Frontal cortex (tissue), 4 donors: Measurements from ENCODE around the gene TET1. TPM values are rescaled to one million over a fixed set of nuclear protein-coding genes. Genes with fewer than 3 reads are reported as not detected.
"Not testable (repeated sequence)": the region's sequence is repeated elsewhere in the genome, so short reads cannot be mapped to it uniquely, and the experiment has no call there.

ENCODE experiments used
- DNase-seq, 2 donors: peaks; one replicate each; pipeline ENCODE4 v3.0.0; 2012; ENCODE audit warnings: low spot score in 2 of 2
- FAIRE-seq: peaks from 2 replicates; lab custom pipeline; 2012; peaks lifted over from hg19 to GRCh38; lab: Jason Lieb, UNC
- total RNA-seq: library from RNA; depleted of rRNA; stranded (reverse); fragments of >200 nt; gene quantifications from one replicate; pipeline ENCODE4 v1.2.3, GENCODE V29; 2014
- donor health status: control.
- donor health status: control.
- donor health status: control.

TET1 gene
- total RNA-seq, 1 donor from 2014 or later = 39.9 TPM

- no peak for FAIRE-seq
- DNase-seq = no peak
These were observed 2.8 kb downstream of the TET1 start for GRCh38 chr10:68562661-68563570.

GRCh38 chr10:68564712-68565111, 4.6 kb downstream of the TET1 start:
- DNase-seq (no peak), FAIRE-seq (no peak)

- no peak for DNase-seq
- FAIRE-seq = no peak
These were observed 5.5 kb downstream of the TET1 start for GRCh38 chr10:68565658-68566057.

GRCh38 chr10:68566351-68566750, 6.2 kb downstream of the TET1 start:
- no peak for FAIRE-seq
- DNase-seq = no peak

GRCh38 chr10:68566955-68567354, 6.8 kb downstream of the TET1 start:
- DNase-seq = no peak
- FAIRE-seq = no peak

GRCh38 chr10:68572151-68572550, 12.0 kb downstream of the TET1 start:
- DNase-seq (no peak), FAIRE-seq (no peak)

- FAIRE-seq (no peak), DNase-seq (no peak)
These were observed 13.9 kb downstream of the TET1 start for GRCh38 chr10:68574051-68574450.

GRCh38 chr10:68576118-68576517, 16.0 kb downstream of the TET1 start:
- DNase-seq (no peak), FAIRE-seq (no peak)

- FAIRE-seq (no peak), DNase-seq (no peak)
These were observed 18.8 kb downstream of the TET1 start for GRCh38 chr10:68578974-68579373.

- FAIRE-seq, DNase-seq: not testable (repeated sequence)
These were observed 24.1 kb downstream of the TET1 start for GRCh38 chr10:68584187-68584586.

GRCh38 chr10:68586606-68587305, 26.6 kb downstream of the TET1 start:
- FAIRE-seq (no peak), DNase-seq (no peak)

- DNase-seq (no peak), FAIRE-seq (no peak)
These were observed 34.3 kb downstream of the TET1 start for GRCh38 chr10:68594405-68594804.

GRCh38 chr10:68595513-68595912, 35.4 kb downstream of the TET1 start:
- DNase-seq (no peak), FAIRE-seq (no peak)

- no peak for DNase-seq
- no peak for FAIRE-seq
These were observed 37.3 kb downstream of the TET1 start for GRCh38 chr10:68597407-68597806.

GRCh38 chr10:68598978-68599770, 39.0 kb downstream of the TET1 start:
- FAIRE-seq = no peak
- DNase-seq = peak in 1 of 2 donors; percentile 14

- FAIRE-seq = no peak
- peak in 1 of 2 donors; percentile 14 for DNase-seq
These were observed 39.6 kb downstream of the TET1 start for GRCh38 chr10:68599771-68600040.

GRCh38 chr10:68600041-68600778, 40.1 kb downstream of the TET1 start:
- peak; percentile 55 to 62 for DNase-seq
- no peak for FAIRE-seq

- FAIRE-seq (no peak), DNase-seq (no peak)
These were observed 41.5 kb downstream of the TET1 start for GRCh38 chr10:68601501-68602265.

GRCh38 chr10:68602434-68602833, 42.3 kb downstream of the TET1 start:
- DNase-seq (no peak), FAIRE-seq (no peak)
